OCI-LY7 (cell line): ENCODE data around the gene TANGO2. TPM values are rescaled to one million over a fixed set of nuclear protein-coding genes. Genes with fewer than 3 reads are reported as not detected.

Experiments used
- BruUV-seq: library from RNA; stranded (reverse); fragments of 400-500 nt; replicated peaks from 2 replicates; lab custom pipeline; 2021; lab: Mats Ljungman, UMichigan
- CTCF ChIA-PET: fragments of 300-600 bp; sonication (Branson Sonifier 250); formaldehyde crosslinking; loops from one replicate; lab custom pipeline; 2022; ENCODE audit warnings: antibody characterized with exemption; ENCODE audit not compliant: unreplicated experiment; lab: Charles Lee
- POLR2A ChIA-PET: fragments of 300-600 bp; sonication (Branson Sonifier 250); formaldehyde crosslinking; loops from one replicate; lab custom pipeline; 2022; ENCODE audit warnings: antibody characterized with exemption; lab: Charles Lee
- DNase-seq: peaks from one replicate; pipeline ENCODE4 v3.0.0-alpha.2; 2015; ENCODE audit warnings: low spot score
- H2AFZ ChIP-seq: fragments of 200-600 bp; sonication (generic), shearing (Covaris generic); 2 replicates; pipeline ENCODE4 v1.6.1; 2014; ENCODE audit warnings: mild to moderate bottlenecking, antibody characterized with exemption, low read length, moderate library complexity
- H3K27ac ChIP-seq: fragments of 200-600 bp; sonication (generic); 2 replicates; pipeline ENCODE4 v1.5.1; 2014; ENCODE audit warnings: mixed run types, low read depth, mild to moderate bottlenecking, moderate library complexity, low read length, inconsistent platforms; ENCODE audit not compliant: poor library complexity, severe bottlenecking
- H3K36me3 ChIP-seq: fragments of 200-600 bp; sonication (generic); 2 replicates; pipeline ENCODE4 v1.6.1; 2014; ENCODE audit warnings: mild to moderate bottlenecking, antibody characterized with exemption, low read length, moderate library complexity, mixed read lengths; ENCODE audit not compliant: insufficient read depth
- H3K4me1 ChIP-seq: fragments of 200-600 bp; sonication (generic); 2 replicates; pipeline ENCODE4 v1.5.1; 2014; ENCODE audit warnings: mild to moderate bottlenecking, low read length; ENCODE audit not compliant: insufficient read depth, poor library complexity, severe bottlenecking
- H3K4me2 ChIP-seq: fragments of 200-600 bp; sonication (generic); 2 replicates; pipeline ENCODE4 v1.6.1; 2014; ENCODE audit warnings: mild to moderate bottlenecking, low read length
- H3K4me3 ChIP-seq: fragments of 200-600 bp; sonication (generic); 2 replicates; pipeline ENCODE4 v1.5.1; 2014; ENCODE audit warnings: mild to moderate bottlenecking, low read depth, low read length; ENCODE audit not compliant: poor library complexity, severe bottlenecking
- H3K79me2 ChIP-seq: fragments of 200-600 bp; sonication (generic); 2 replicates; pipeline ENCODE4 v1.6.1; 2016; ENCODE audit warnings: low read depth, mild to moderate bottlenecking, low read length, moderate library complexity, mixed read lengths; ENCODE audit not compliant: insufficient read depth
- H3K9me2 ChIP-seq: fragments of 200-600 bp; sonication (generic); 2 replicates; pipeline ENCODE4 v1.6.1; 2016; ENCODE audit warnings: mild to moderate bottlenecking, low read length, mixed read lengths; ENCODE audit not compliant: insufficient read depth
- H3K9me3 ChIP-seq: fragments of 200-600 bp; sonication (generic); 2 replicates; pipeline ENCODE4 v1.6.1; 2014; ENCODE audit warnings: mild to moderate bottlenecking, mixed run types, low read length, mixed read lengths
- H4K20me1 ChIP-seq: fragments of 200-600 bp; sonication (generic); 2 replicates; pipeline ENCODE4 v1.6.1; 2014; ENCODE audit warnings: mild to moderate bottlenecking, antibody characterized with exemption, low read length, moderate library complexity, mixed read lengths; ENCODE audit not compliant: insufficient read depth
- CTCF ChIP-seq: fragments of 200-600 bp; sonication (generic); conservative IDR thresholded peaks from 2 replicates; pipeline ENCODE4 v1.5.1; 2014; ENCODE audit warnings: mild to moderate bottlenecking, antibody characterized with exemption, low read length, moderate library complexity, mixed read lengths
- EZH2phosphoT487 ChIP-seq: fragments of 200-600 bp; sonication (generic); IDR thresholded peaks from 2 replicates; pipeline ENCODE4 v1.6.1; 2018; ENCODE audit warnings: low read depth, borderline replicate concordance, mild to moderate bottlenecking, mixed run types, antibody characterized with exemption, low read length, moderate library complexity, mixed read lengths
- intact Hi-C: fragments of 100-400 bp; cut with micrococcal nuclease; formaldehyde crosslinking; loops from one replicate; pipeline ENCODE4 v1.10.0; 2022; ENCODE audit not compliant: unreplicated experiment
- total RNA-seq, 2 experiments: library from RNA; depleted of rRNA in 1 of 2; stranded (reverse); fragments of >200 nt in 1 of 2; shearing (Covaris generic) in 1 of 2; gene quantifications; 2 replicates each; pipeline ENCODE4 v1.2.3, GENCODE V29; 2014 to 2022

TANGO2 gene
- total RNA-seq, 2 experiments from 2014 or later = 18.3 to 23.3 TPM

GRCh38 chr22:20017622-20017958 lies 3.3 kb upstream of the TANGO2 start:
- H3K4me1 ChIP-seq = peaks cover 28% of the 10 kb centered on the region
- no peak overlapping the region for H3K4me3 ChIP-seq
- peak overlapping the region; percentile 98; the same call in 1 of the 2 replicates for H3K4me2 ChIP-seq
- no peak overlapping the region for H3K27ac ChIP-seq
- no peak for DNase-seq
- H3K9me3 ChIP-seq = no peaks in the 10 kb centered on the region
- CTCF ChIA-PET = no interaction called here
- no peaks in the 10 kb centered on the region for H4K20me1 ChIP-seq
- no peaks in the 10 kb centered on the region for H3K36me3 ChIP-seq
- POLR2A ChIA-PET = no interaction called here
- TF ChIP-seq EZH2phosphoT487 (no peak), CTCF (no peak)
- intact Hi-C loops = no loop called here
- no peaks in the 10 kb centered on the region for H3K79me2 ChIP-seq
- BruUV-seq = no TSS peak
- H2AFZ ChIP-seq = no peak overlapping the region
- H3K9me2 ChIP-seq = no peaks in the 10 kb centered on the region

- Histone ChIP-seq H3K4me1 (peaks cover 33% of the 10 kb centered on the region), H3K4me2 (no peak overlapping the region), H2AFZ (no peak overlapping the region), H3K4me3 (no peak overlapping the region), H4K20me1 (no peaks in the 10 kb centered on the region), H3K9me2 (no peaks in the 10 kb centered on the region), H3K36me3 (no peaks in the 10 kb centered on the region), H3K27ac (no peak overlapping the region), H3K9me3 (no peaks in the 10 kb centered on the region), H3K79me2 (no peaks in the 10 kb centered on the region)
- TF ChIP-seq CTCF (no peak), EZH2phosphoT487 (no peak)
- intact Hi-C loops = no loop called here
- no peak for DNase-seq
- ChIA-PET POLR2A (no interaction called here), CTCF (no interaction called here)
- no TSS peak for BruUV-seq
These were observed 2.9 kb upstream of the TANGO2 start for GRCh38 chr22:20018001-20018400.

- peak overlapping the region; percentile 58; the same call in 1 of the 2 replicates for H2AFZ ChIP-seq
- H3K9me2 ChIP-seq = no peaks in the 10 kb centered on the region
- H3K79me2 ChIP-seq = no peaks in the 10 kb centered on the region
- intact Hi-C loops = loop anchor here (2.0 kb wide), 1 partner anchor 61 kb away; the partner anchor contains the start of gene DGCR8
- TF ChIP-seq EZH2phosphoT487 (no peak), CTCF (no peak)
- BruUV-seq = no TSS peak
- DNase-seq = no peak
- no peaks in the 10 kb centered on the region for H3K36me3 ChIP-seq
- H3K27ac ChIP-seq = no peak overlapping the region
- peaks cover 33% of the 10 kb centered on the region for H3K4me1 ChIP-seq
- peak overlapping the region; percentile 96 for H3K4me2 ChIP-seq
- no peaks in the 10 kb centered on the region for H4K20me1 ChIP-seq
- ChIA-PET POLR2A (interaction anchor here (0.6 to 1.1 kb wide), 2 partner anchors 53 to 300 kb away, joined by 3 to 5 read pairs; partner anchors contain the start of gene DGCR6L), CTCF (interaction anchor here (0.5 to 0.7 kb wide), 4 partner anchors 21 to 183 kb away, joined by 3 to 10 read pairs (median 6); no protein-coding TSS in a partner anchor)
- no peaks in the 10 kb centered on the region for H3K9me3 ChIP-seq
- H3K4me3 ChIP-seq = peak overlapping the region; percentile 83
These were observed 1.0 kb upstream of the TANGO2 start for GRCh38 chr22:20019661-20020532.
